HepG2 (cell line): Measurements from ENCODE around the gene MAGI1. TPM values are rescaled to one million over a fixed set of nuclear protein-coding genes. Genes with fewer than 3 reads are reported as not detected.

Experiments
- EP300 ChIP-seq, 3 experiments: sonication (generic) in 1 of 3; formaldehyde crosslinking in 1 of 3; IDR thresholded peaks; 2 replicates each; pipeline versions ENCODE4 v1.5.1 to v1.6.1; 2011 to 2020; ENCODE audit warnings: low read depth in 2 of 3, low read length in 2 of 3, borderline replicate concordance in 1 of 3, improper control_type of control experiment in 1 of 3, mild to moderate bottlenecking in 1 of 3, missing genetic modification reagents in 1 of 3, moderate library complexity in 1 of 3
- FOXA3 ChIP-seq: IDR thresholded peaks from 2 replicates; pipeline ENCODE4 v1.6.1; 2016; ENCODE audit warnings: missing genetic modification reagents, missing compliant biosample characterization
- IKZF5 ChIP-seq: IDR thresholded peaks from 2 replicates; pipeline ENCODE4 v1.6.1; 2018; ENCODE audit warnings: missing genetic modification reagents, mild to moderate bottlenecking, missing compliant biosample characterization
- ISL2 ChIP-seq: sonication (generic); formaldehyde crosslinking; IDR thresholded peaks from 2 replicates; pipeline ENCODE4 v1.5.0; 2020; ENCODE audit warnings: missing genetic modification reagents
- MIXL1 ChIP-seq: IDR thresholded peaks from 2 replicates; pipeline ENCODE4 v1.6.1; 2016
- PLSCR1 ChIP-seq: sonication (generic); formaldehyde crosslinking; IDR thresholded peaks from 2 replicates; pipeline ENCODE4 v1.5.0; 2020; ENCODE audit warnings: missing genetic modification reagents, mild to moderate bottlenecking, borderline replicate concordance
- SIN3B ChIP-seq: fragments of 150-350 bp; IDR thresholded peaks from 2 replicates; pipeline ENCODE4 v1.6.1; 2014; ENCODE audit warnings: low read length
- SIX1 ChIP-seq: sonication (generic); formaldehyde crosslinking; IDR thresholded peaks from 2 replicates; pipeline ENCODE4 v1.4.0; 2020; ENCODE audit warnings: missing genetic modification reagents, borderline replicate concordance
- SP1 ChIP-seq, 2 experiments: fragments of 450-650 bp in 1 of 2; sonication (generic) in 1 of 2; formaldehyde crosslinking in 1 of 2; IDR thresholded peaks; 2 replicates each; pipeline versions ENCODE4 v1.4.0 to v1.6.1; 2016 to 2020; ENCODE audit warnings: missing genetic modification reagents in 1 of 2
- SP4 ChIP-seq: sonication (generic); formaldehyde crosslinking; IDR thresholded peaks from 2 replicates; pipeline ENCODE4 v1.8.1; 2023; ENCODE audit warnings: mild to moderate bottlenecking, missing genetic modification reagents
- SRY ChIP-seq: sonication (generic); formaldehyde crosslinking; IDR thresholded peaks from 2 replicates; pipeline ENCODE4 v1.8.0; 2022; ENCODE audit warnings: mild to moderate bottlenecking, missing genetic modification reagents
- TCF12 ChIP-seq, 2 experiments: fragments of 450-650 bp in 1 of 2; sonication (generic) in 1 of 2; formaldehyde crosslinking in 1 of 2; IDR thresholded peaks; 2 replicates each; pipeline versions ENCODE4 v1.6.1 to v1.8.0; 2017 to 2022; ENCODE audit warnings: antibody characterized with exemption in 1 of 2, mild to moderate bottlenecking in 1 of 2, missing genetic modification reagents in 1 of 2, moderate library complexity in 1 of 2
- TRIM22 ChIP-seq: fragments of 450-650 bp; IDR thresholded peaks from 2 replicates; pipeline ENCODE4 v1.6.1; 2017
- YY1 ChIP-seq: IDR thresholded peaks from 2 replicates; pipeline ENCODE4 v1.6.1; 2011; ENCODE audit warnings: low read length, low read depth, moderate library complexity, mild to moderate bottlenecking; ENCODE audit not compliant: insufficient read depth, insufficient replicate concordance
- ZBTB7B ChIP-seq: sonication (generic); formaldehyde crosslinking; IDR thresholded peaks from 2 replicates; pipeline ENCODE4 v1.4.0; 2020; ENCODE audit warnings: missing genetic modification reagents
- ZNF569 ChIP-seq: sonication (generic); formaldehyde crosslinking; IDR thresholded peaks from 2 replicates; pipeline ENCODE4 v1.5.0; 2020; ENCODE audit warnings: mild to moderate bottlenecking, missing genetic modification reagents, moderate library complexity, borderline replicate concordance
- ZNF670 ChIP-seq: sonication (generic); formaldehyde crosslinking; IDR thresholded peaks from 2 replicates; pipeline ENCODE4 v1.8.0; 2022; ENCODE audit warnings: mild to moderate bottlenecking, missing genetic modification reagents, borderline replicate concordance
- ZNF710 ChIP-seq: sonication (generic); formaldehyde crosslinking; IDR thresholded peaks from 2 replicates; pipeline ENCODE4 v1.5.0; 2020; ENCODE audit warnings: mild to moderate bottlenecking, missing genetic modification reagents, borderline replicate concordance
- ZNF800 ChIP-seq: sonication (generic); formaldehyde crosslinking; IDR thresholded peaks from 2 replicates; pipeline ENCODE4 v1.4.0; 2020; ENCODE audit warnings: missing genetic modification reagents
- polyA plus RNA-seq, 8 experiments: library from polyadenylated mRNA; depleted of rRNA in 3 of 8; stranded (reverse) in 7 of 8; unstranded in 1 of 8; fragments of >200 nt; fragmentation: Illumina TruSeq in 4 of 8; extraction: Trizol in 4 of 8; gene quantifications; 2 replicates each; pipeline versions ENCODE4 v1.2.1 to v1.2.3, GENCODE V29; 2011 to 2016; ENCODE audit warnings: low read depth in 4 of 8, missing spikeins in 1 of 8, mixed read lengths in 1 of 8; ENCODE audit not compliant: insufficient read depth in 1 of 8
- total RNA-seq, 5 experiments: library from RNA; depleted of rRNA; stranded (reverse); fragments of >200 nt; fragmentation: Illumina TruSeq; extraction: Trizol; gene quantifications; 2 replicates each; pipeline ENCODE4 v1.2.3, GENCODE V29; 2016; ENCODE audit warnings: low read depth in 1 of 5

Gene MAGI1
- total and polyA plus RNA-seq, 2 of the 13 experiments (the other 11 are each of a cell fraction or from before 2014, with no cell fraction given): 22.2 to 26.0 TPM

GRCh38 chr3:65955792-65956477, 82.8 kb downstream of the MAGI1 start (continued):
- TF ChIP-seq IKZF5 (CRISPR knock-in tag) (peak; percentile 56; the same call in 1 of the 2 replicates), MIXL1 (CRISPR knock-in tag) (0 out of 2 replicates have a peak, but pooled peaks have one; percentile 49), TCF12 (IDR thresholded peaks at IDR 0.05) (no peak), TCF12 (CRISPR knock-in tag; IDR thresholded peaks at IDR 0.05) (no peak), SP1 (IDR thresholded peaks at IDR 0.05) (no peak), SP1 (CRISPR knock-in tag; IDR thresholded peaks at IDR 0.05) (no peak), TRIM22 (no peak), ZNF569 (CRISPR knock-in tag) (no peak), SIN3B (no peak), PLSCR1 (CRISPR knock-in tag) (no peak), YY1 (peak; percentile 57), SP4 (CRISPR knock-in tag) (no peak), ZNF670 (0 out of 2 replicates have a peak, but pooled peaks have one; percentile 46), ZBTB7B (CRISPR knock-in tag) (no peak), SIX1 (CRISPR knock-in tag) (no peak), FOXA3 (CRISPR knock-in tag) (peak; percentile 71), EP300 (IDR thresholded peaks at IDR 0.05; ENCODE audit: low read depth in 2 of 2, low read length in 2 of 2) (peak in 1 of 2 experiments; percentile 84; a peak in 2 of 4 replicates), EP300 (CRISPR knock-in tag; IDR thresholded peaks at IDR 0.05; ENCODE audit: borderline replicate concordance) (peak; percentile 63; the same call in 1 of the 2 replicates), ISL2 (peak; percentile 52; the same call in 1 of the 2 replicates), ZNF800 (CRISPR knock-in tag) (no peak), ZNF710 (0 out of 2 replicates have a peak, but pooled peaks have one; percentile 39), SRY (CRISPR knock-in tag) (no peak)
